Stimulated activated effector memory CD8-positive, alpha-beta T cell treated with anti-CD3 and anti-CD28 coated beads, Interleukin-12 subunit alpha, Interleukin-12 subunit beta, amount 100 ng/mL, for 72 hours (primary cell): ENCODE measurements around the gene RPH3AL.

Experiments
- ATAC-seq: fragments of 150-1000 bp; cut with Tn5 transposase; 2 replicates; pipeline ENCODE4 v1.10.0; 2021
- DNase-seq, 2 donors: peaks; one replicate each; pipeline ENCODE4 v3.0.0; 2021 to 2022; ENCODE audit warnings: low spot score in 2 of 2
- H3K27ac Mint-ChIP-seq: one replicate; pipeline ENCODE4 v1.8.0; 2022; ENCODE audit warnings: mild to moderate bottlenecking, mixed read lengths
- H3K36me3 Mint-ChIP-seq: one replicate; pipeline ENCODE4 v1.8.0; 2022; ENCODE audit warnings: mild to moderate bottlenecking, mixed read lengths
- H3K4me1 Mint-ChIP-seq: one replicate; pipeline ENCODE4 v1.8.0; 2022; ENCODE audit warnings: mixed read lengths
- H3K4me3 Mint-ChIP-seq: one replicate; pipeline ENCODE4 v1.8.0; 2022; ENCODE audit warnings: mild to moderate bottlenecking, mixed read lengths
- H3K9me3 Mint-ChIP-seq: one replicate; pipeline ENCODE4 v1.8.0; 2022; ENCODE audit warnings: mixed read lengths

Gene RPH3AL

GRCh38 chr17:350706-351448 lies 1.7 kb downstream of the RPH3AL start:
- no peak overlapping the region for H3K27ac Mint-ChIP-seq
- no peak overlapping the region for H3K4me3 Mint-ChIP-seq
- no peaks in the 10 kb centered on the region for H3K36me3 Mint-ChIP-seq
- peaks cover 10% of the 10 kb centered on the region for H3K4me1 Mint-ChIP-seq
- H3K9me3 Mint-ChIP-seq, result no peaks in the 10 kb centered on the region
- DNase-seq (no peak), ATAC-seq (no peak)

DNA sequence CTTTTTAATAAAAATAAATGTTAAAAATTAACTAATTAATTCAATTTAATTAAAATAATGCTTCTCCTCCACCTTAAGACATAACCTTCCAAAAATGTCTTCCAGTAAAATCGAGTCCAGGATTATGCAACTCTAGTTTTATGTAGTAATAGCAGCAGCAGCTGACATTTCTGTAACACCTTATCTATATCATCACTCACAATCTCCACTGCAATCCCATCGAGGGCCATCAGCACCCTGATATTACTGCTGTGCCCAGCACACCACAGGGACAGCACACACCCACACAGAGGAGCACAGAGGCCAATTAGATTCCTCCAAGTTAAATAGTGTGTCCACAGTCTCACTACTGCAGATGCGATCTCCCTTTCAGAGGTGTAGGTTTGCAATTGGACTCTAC lies 2.9 kb downstream of the RPH3AL start:
- ATAC-seq, result no peak
- Mint-ChIP-seq H3K4me1 (peaks cover 10% of the 10 kb centered on the region), H3K27ac (no peak overlapping the region), H3K36me3 (no peaks in the 10 kb centered on the region), H3K9me3 (no peaks in the 10 kb centered on the region), H3K4me3 (no peak overlapping the region)
- DNase-seq, result no peak

DNA sequence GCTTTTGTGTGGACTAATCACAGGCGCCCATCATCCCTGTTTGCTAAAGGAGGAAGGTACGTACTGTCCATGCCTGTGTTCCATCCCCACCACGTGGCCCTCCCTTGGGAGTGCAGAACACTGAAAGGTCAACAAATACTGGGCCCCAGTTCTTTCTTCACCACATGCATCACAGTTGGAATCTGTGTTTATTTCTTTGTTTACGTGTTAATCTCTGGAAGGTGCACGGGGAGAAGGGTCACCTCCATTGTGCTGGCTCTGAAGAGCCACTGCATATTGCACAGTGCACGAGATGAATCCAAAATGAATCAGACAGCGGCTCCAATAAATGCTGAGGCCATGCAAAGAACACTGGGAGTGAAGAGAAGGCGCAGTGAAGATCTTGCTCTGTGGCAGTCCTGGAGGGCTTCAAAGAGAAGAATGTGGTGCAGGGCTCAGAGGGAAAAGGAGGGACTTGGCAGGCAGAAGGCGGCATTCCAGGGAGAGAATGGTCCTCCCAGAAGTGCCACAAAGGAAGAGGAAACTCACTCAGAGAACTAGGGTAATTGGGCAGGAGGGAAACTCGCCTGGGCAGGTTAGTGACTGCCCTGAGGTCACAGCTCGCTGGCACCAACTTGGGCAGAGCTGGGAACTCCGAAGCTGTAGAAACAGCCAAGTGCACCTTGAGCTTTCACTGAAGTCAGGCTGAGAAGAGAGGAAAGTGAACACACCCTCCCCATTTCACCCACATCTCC lies 3.7 kb downstream of the RPH3AL start:
- Mint-ChIP-seq H3K4me3 (no peak overlapping the region), H3K9me3 (no peaks in the 10 kb centered on the region), H3K27ac (no peak overlapping the region), H3K4me1 (peaks cover 17% of the 10 kb centered on the region), H3K36me3 (no peaks in the 10 kb centered on the region)
- ATAC-seq, result no peak
- no peak for DNase-seq

GRCh38 chr17:348012-348411 lies 4.6 kb downstream of the RPH3AL start:
- ATAC-seq (no peak), DNase-seq (no peak)
- no peak overlapping the region for H3K4me3 Mint-ChIP-seq
- no peak overlapping the region for H3K27ac Mint-ChIP-seq
- no peaks in the 10 kb centered on the region for H3K9me3 Mint-ChIP-seq
- H3K36me3 Mint-ChIP-seq, result no peaks in the 10 kb centered on the region
- peaks cover 19% of the 10 kb centered on the region for H3K4me1 Mint-ChIP-seq

- no peaks in the 10 kb centered on the region for H3K9me3 Mint-ChIP-seq
- H3K36me3 Mint-ChIP-seq, result no peaks in the 10 kb centered on the region
- ATAC-seq (no peak), DNase-seq (no peak)
- H3K4me3 Mint-ChIP-seq, result no peak overlapping the region
- H3K4me1 Mint-ChIP-seq, result peaks cover 19% of the 10 kb centered on the region
- no peak overlapping the region for H3K27ac Mint-ChIP-seq
Observed at GRCh38 chr17:347309-347899, 5.2 kb downstream of the RPH3AL start.

DNA sequence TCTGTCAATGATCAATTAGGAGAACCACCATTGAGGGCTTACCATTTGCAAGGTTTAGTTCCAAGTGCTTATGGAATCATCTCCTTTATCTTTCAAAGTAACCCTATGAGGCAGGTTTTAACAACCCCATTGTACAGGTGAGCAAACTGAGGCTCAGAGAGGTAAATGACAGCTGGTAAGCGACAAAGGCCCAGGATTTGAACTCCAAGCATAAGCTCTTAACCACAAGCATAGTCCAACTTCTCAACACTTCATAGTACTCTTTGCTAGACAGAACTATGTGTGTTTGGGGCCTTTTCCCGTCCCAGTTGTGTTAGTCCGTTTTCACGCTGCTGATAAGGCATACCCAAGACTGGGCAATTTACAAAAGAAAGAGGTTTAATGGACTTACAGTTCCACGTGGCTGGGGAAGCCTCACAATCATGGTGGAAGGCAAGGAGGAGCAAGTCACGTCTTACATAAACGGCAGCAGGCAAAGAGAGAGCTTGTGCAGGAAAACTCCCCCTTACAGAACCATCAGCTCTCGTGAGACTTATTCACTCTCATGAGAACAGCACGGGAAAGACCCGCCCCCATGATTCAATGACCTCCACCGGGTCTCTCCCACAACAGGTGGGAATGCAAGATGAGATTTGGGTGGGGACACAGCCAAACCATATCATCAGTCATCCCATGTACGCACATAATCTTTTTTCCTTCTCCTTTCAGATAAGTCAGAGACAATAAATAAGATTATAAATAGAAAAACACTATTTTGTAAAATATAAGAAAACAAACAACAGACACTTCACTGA lies 6.4 kb downstream of the RPH3AL start:
- H3K36me3 Mint-ChIP-seq, result no peaks in the 10 kb centered on the region
- DNase-seq, result no peak
- no peak overlapping the region for H3K4me3 Mint-ChIP-seq
- peaks cover 13% of the 10 kb centered on the region for H3K4me1 Mint-ChIP-seq
- no peak overlapping the region for H3K27ac Mint-ChIP-seq
- ATAC-seq, result no peak
- H3K9me3 Mint-ChIP-seq, result no peaks in the 10 kb centered on the region

DNA sequence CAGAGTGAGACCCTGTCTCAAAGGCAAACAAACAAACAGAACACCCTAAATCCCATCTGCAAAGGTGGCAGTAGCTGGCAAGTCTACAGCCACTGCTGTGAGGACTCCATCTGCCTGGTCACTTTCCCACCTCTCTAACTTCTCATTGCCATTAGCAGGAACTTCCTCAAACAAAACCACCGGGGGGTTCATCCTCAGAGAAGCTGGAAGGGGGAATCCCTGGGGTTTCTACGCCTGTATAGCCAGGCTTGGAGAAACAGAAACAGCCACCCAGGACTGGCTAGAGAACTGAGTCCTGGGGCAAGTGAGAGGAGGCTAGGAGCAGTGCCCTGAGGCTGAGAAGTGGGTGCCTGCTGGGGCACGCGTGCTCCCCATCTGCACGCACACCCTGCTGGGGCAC lies 7.3 kb downstream of the RPH3AL start:
- Mint-ChIP-seq H3K36me3 (no peaks in the 10 kb centered on the region), H3K27ac (no peak overlapping the region), H3K9me3 (no peaks in the 10 kb centered on the region), H3K4me3 (no peak overlapping the region), H3K4me1 (peaks cover 9% of the 10 kb centered on the region)
- ATAC-seq (no peak), DNase-seq (no peak)

GRCh38 chr17:343875-344752 lies 8.5 kb downstream of the RPH3AL start:
- H3K9me3 Mint-ChIP-seq, result no peaks in the 10 kb centered on the region
- H3K36me3 Mint-ChIP-seq, result no peaks in the 10 kb centered on the region
- no peak overlapping the region for H3K27ac Mint-ChIP-seq
- DNase-seq, result no peak
- H3K4me1 Mint-ChIP-seq, result peaks cover 9% of the 10 kb centered on the region
- H3K4me3 Mint-ChIP-seq, result no peak overlapping the region
- ATAC-seq, result peak; percentile 52

DNA sequence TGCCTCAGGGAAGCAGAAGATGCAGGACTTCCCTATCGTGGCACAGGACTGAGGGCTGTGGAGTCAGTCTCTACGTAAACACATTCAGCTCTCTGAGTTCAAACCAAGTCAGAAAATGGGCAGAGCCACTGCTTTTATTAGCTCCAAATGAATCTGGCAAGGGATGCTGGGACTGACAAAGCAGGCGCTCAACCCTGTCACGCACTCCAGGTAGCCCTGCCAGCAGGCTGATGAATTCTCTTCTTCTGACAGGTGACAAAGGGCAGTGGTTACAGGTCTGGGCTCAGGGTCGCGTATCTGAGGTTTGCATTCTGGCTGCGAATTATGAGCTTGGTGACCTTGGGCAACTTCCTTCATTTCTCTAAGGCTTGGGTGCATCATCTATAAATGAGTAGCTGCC lies 9.4 kb downstream of the RPH3AL start:
- no peak overlapping the region for H3K27ac Mint-ChIP-seq
- DNase-seq (no peak), ATAC-seq (no peak)
- peaks cover 9% of the 10 kb centered on the region for H3K4me1 Mint-ChIP-seq
- H3K36me3 Mint-ChIP-seq, result peaks cover 3% of the 10 kb centered on the region
- no peak overlapping the region for H3K4me3 Mint-ChIP-seq
- no peaks in the 10 kb centered on the region for H3K9me3 Mint-ChIP-seq

GRCh38 chr17:340074-340473 lies 12.5 kb downstream of the RPH3AL start:
- Mint-ChIP-seq H3K4me1 (peaks cover 17% of the 10 kb centered on the region), H3K4me3 (no peak overlapping the region), H3K36me3 (peaks cover 6% of the 10 kb centered on the region), H3K27ac (no peak overlapping the region), H3K9me3 (no peaks in the 10 kb centered on the region)
- no peak for ATAC-seq
- DNase-seq, result no peak

DNA sequence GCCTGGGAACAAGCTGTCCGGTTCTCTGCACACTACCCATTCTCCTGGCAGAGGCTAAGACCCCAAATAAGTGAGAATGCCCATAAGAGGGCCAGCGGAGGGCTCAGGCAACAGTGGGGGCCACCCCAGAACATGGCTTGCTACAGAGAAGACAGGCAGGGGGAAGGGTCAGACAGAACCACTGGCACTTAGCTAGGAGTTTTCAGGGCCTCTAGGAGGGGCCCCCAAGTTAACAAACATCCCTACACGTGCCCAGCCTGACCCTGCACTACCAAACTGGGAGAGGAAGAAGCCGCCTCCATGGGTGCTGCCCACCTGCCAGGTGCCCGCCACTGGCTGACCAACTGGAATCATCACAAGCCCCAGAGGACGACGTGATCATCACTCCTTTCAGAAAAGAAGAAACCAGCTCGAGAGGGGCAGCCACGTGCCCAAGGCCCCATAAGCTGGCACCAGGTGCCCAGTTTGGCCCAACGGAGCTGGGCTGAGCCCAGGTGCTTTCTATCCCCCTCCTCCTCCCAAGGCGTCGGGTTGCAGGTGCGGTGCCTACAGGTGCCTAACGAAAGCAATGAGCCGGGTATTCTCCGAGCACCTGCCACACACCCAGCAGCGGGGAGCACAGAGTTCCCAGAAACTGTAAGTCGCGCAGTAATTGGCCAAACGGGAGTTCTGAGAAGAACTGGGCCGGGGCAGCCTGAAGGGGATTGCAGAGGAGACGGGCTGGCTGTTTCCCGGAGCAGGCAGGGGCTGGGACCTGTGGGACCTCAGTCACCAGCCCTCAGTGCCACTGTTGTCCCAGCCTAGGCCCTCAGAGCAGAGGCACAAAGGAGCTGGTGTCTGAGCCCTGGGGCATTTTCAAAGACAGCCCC lies 13.2 kb downstream of the RPH3AL start:
- H3K9me3 Mint-ChIP-seq, result no peaks in the 10 kb centered on the region
- ATAC-seq (no peak), DNase-seq (no peak)
- H3K4me1 Mint-ChIP-seq, result peaks cover 19% of the 10 kb centered on the region
- no peak overlapping the region for H3K4me3 Mint-ChIP-seq
- H3K36me3 Mint-ChIP-seq, result peaks cover 6% of the 10 kb centered on the region
- no peak overlapping the region for H3K27ac Mint-ChIP-seq

DNA sequence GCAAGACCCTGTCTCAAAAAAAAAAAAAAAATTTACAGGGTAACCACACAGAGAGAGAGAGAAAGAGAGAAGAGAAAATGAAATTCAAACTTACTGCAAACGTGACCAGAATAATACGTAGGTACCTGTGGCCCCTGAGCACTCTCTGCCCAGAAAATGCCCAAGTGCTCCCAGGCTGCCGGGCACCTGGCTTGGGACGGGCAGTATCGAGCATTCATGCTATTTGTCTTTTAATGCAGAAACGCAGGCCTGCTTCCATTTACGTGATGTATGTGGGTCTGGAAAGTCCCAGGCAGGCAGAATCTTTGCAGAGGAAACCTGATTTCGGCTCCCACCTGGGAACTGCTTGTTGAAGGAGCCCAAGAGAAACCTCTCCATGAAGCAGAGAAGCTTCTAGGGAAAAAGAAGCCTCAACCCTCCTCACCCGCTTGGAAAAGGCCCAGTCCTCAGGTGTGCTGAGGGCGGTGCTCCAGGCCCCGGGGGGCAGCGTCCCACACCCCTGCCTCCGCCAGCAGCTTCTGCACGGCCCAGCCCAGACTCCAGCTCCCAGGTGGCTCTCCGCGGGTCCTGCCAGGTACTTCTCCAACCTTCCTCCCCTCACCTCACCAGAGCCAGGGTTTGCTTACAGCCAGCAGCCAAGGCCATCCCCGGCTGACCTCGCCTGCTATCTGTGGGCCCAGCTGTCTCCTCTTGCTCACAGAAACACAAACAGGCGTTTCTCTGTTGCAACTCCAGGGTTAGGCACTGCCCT lies 14.0 kb downstream of the RPH3AL start:
- Mint-ChIP-seq H3K9me3 (no peaks in the 10 kb centered on the region), H3K4me1 (peaks cover 12% of the 10 kb centered on the region), H3K36me3 (peaks cover 6% of the 10 kb centered on the region), H3K27ac (peak overlapping the region; percentile 69), H3K4me3 (no peak overlapping the region)
- DNase-seq, result no peak
- ATAC-seq, result no peak

GRCh38 chr17:337866-338265 lies 14.7 kb downstream of the RPH3AL start:
- no peak overlapping the region for H3K4me3 Mint-ChIP-seq
- no peak for DNase-seq
- H3K36me3 Mint-ChIP-seq, result peaks cover 6% of the 10 kb centered on the region
- H3K9me3 Mint-ChIP-seq, result no peaks in the 10 kb centered on the region
- no peak for ATAC-seq
- H3K4me1 Mint-ChIP-seq, result peaks cover 12% of the 10 kb centered on the region
- H3K27ac Mint-ChIP-seq, result peak overlapping the region; percentile 69
